ENCODE data around the gene GABBR2.

DNA sequence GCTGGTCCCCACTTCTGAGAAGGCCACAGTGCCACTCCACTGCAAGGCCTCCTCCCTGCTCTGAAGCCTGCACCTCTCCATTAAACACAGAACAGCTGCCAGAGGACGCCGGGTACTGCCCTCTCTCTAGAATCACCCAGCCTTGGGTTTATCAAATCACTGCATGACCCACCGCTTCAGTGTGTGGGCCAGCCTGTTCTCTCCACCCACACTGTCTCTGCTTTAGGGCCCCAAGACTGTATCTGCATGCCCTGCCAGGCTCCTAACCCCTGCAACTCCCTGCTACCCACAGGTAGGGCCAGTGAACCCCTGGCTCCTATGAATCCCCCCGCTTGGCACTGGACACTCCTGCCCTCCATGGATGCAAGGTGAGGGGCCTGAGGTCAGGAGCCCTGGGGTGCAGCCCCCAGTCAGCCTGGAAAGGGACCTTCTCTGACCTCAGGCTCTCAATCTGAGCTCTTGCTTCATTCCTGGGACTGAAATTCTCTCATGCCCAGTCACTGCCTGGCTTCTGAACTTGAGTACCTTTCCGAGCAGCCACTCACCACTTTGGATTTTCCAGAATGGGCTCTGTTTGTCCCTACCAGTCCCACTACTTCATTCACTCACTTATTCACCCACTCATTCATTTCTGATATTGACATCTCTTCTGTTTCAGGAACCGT lies 206.3 kb downstream of the GABBR2 start:
- TF ChIP-seq, protein P1, sequence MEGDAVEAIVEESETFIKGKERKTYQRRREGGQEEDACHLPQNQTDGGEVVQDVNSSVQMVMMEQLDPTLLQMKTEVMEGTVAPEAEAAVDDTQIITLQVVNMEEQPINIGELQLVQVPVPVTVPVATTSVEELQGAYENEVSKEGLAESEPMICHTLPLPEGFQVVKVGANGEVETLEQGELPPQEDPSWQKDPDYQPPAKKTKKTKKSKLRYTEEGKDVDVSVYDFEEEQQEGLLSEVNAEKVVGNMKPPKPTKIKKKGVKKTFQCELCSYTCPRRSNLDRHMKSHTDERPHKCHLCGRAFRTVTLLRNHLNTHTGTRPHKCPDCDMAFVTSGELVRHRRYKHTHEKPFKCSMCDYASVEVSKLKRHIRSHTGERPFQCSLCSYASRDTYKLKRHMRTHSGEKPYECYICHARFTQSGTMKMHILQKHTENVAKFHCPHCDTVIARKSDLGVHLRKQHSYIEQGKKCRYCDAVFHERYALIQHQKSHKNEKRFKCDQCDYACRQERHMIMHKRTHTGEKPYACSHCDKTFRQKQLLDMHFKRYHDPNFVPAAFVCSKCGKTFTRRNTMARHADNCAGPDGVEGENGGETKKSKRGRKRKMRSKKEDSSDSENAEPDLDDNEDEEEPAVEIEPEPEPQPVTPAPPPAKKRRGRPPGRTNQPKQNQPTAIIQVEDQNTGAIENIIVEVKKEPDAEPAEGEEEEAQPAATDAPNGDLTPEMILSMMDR (conservative IDR thresholded peaks at IDR 0.05; ENCODE audit: low read length), result no peak
- no peak for TF ChIP-seq EZH2phosphoT487 (IDR thresholded peaks at IDR 0.05; ENCODE audit: borderline replicate concordance, low read depth, low read length)
